Activated CD4-positive, alpha-beta T cell treated with anti-CD3 and anti-CD28 coated beads, Interleukin-2, amount 10 ng/mL, durations not matched to agents 24 days and 14 days (primary cell): ENCODE results near the gene HSD17B10. TPM values are rescaled to one million over a fixed set of nuclear protein-coding genes. Genes with fewer than 3 reads are reported as not detected.
A peak's percentile ranks its signal among the peaks of the same experiment; 100 is the strongest.

Source experiments
- DNase-seq: peaks from one replicate; pipeline ENCODE4 v3.0.0; 2022
- H3K27ac Mint-ChIP-seq: one replicate; pipeline ENCODE4 v1.8.0; 2022; ENCODE audit warnings: mild to moderate bottlenecking, mixed read lengths
- H3K27me3 Mint-ChIP-seq: one replicate; pipeline ENCODE4 v1.8.0; 2022; ENCODE audit warnings: mixed read lengths
- H3K36me3 Mint-ChIP-seq: one replicate; pipeline ENCODE4 v1.8.0; 2022; ENCODE audit warnings: low read depth, mild to moderate bottlenecking, mixed read lengths
- H3K4me1 Mint-ChIP-seq: one replicate; pipeline ENCODE4 v1.8.0; 2021; ENCODE audit warnings: mixed read lengths
- H3K4me3 Mint-ChIP-seq: one replicate; pipeline ENCODE4 v1.8.0; 2022; ENCODE audit warnings: mild to moderate bottlenecking, moderate library complexity, mixed read lengths
- H3K9me3 Mint-ChIP-seq: one replicate; pipeline ENCODE4 v1.8.0; 2021; ENCODE audit warnings: mixed read lengths
- intact Hi-C: fragments of 100-400 bp; cut with micrococcal nuclease; formaldehyde crosslinking; loops from one replicate; pipeline ENCODE4 v1.15.1; 2023
- total RNA-seq: library from RNA; stranded (reverse); gene quantifications from 2 replicates; pipeline ENCODE4 v1.2.3, GENCODE V29; 2022

The HSD17B10 gene
- total RNA-seq, 1 donor from 2014 or later = 148 TPM

DNA sequence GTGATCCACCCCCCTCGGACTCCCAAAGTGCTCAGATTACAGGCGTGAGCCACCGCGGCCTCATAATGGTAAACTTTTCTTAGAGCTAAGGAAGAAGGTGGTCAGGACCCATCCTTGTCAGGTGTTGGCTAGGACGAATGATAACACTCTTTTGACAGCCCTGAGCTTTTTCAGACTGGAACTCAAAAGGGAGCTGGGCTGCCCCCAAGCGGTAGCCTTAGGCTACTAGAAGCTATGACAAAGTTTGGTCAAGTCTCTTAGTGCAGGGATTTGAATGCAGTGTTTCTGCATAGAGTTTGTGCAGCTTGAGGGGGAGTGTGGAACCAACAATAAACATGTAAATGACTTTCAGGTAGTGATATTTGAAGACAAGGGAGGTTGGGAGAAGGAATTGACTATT lies 11.8 kb upstream of the HSD17B10 start:
- Mint-ChIP-seq H3K4me1 (peaks cover 8% of the 10 kb centered on the region), H3K27me3 (no peaks in the 10 kb centered on the region), H3K27ac (no peak overlapping the region), H3K36me3 (no peaks in the 10 kb centered on the region), H3K4me3 (no peak overlapping the region), H3K9me3 (no peaks in the 10 kb centered on the region)
- intact Hi-C loops = no loop called here
- DNase-seq = peak; percentile 83

GRCh38 chrX:53442322-53442631 lies 8.1 kb upstream of the HSD17B10 start:
- Mint-ChIP-seq H3K27ac (no peak overlapping the region), H3K4me1 (peaks cover 26% of the 10 kb centered on the region)

DNA sequence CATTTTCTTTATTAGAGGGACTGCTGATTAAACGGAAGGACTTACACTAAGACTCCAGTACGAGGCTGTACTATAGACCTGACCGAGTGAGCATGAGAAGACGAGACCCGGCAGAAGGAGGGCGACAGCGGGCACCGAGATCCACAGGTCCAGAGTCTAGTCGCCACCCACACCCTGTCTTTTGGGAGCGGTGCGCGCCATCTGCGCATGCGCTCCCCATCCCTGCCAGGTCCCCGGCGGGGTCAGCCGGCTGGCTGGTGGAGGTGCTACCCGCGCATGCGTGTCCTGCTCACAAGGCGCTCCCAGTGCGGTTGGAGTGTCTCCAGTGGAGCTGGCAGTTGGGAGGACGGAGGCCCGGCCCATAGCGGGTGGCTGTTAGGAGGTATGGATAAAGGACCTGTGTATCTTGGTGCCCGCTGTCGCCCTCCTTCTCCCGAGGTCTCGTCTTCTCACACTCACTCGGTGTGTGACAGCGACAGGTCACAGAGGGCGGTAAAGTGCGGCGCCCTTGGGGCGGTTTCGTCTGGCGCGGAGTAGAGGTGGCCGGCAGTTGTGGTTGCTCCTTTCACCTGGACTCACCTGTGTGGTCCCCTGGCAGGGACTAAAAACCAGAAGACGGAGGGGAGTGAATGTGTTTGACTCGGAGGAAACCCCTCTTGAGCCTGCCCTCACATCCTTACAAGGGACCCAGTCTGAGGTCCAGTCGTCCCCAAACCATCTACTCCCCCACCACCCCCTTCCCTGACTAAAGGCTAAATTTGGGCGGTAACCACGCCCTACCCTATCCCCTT lies 7.6 kb upstream of the HSD17B10 start:
- DNase-seq = peak; percentile 93
- no peaks in the 10 kb centered on the region for H3K36me3 Mint-ChIP-seq
- intact Hi-C loops = no loop called here
- H3K27me3 Mint-ChIP-seq = no peaks in the 10 kb centered on the region
- peak overlapping the region; percentile 85 for H3K4me3 Mint-ChIP-seq
- H3K4me1 Mint-ChIP-seq = peaks cover 26% of the 10 kb centered on the region
- peak overlapping the region; percentile 82 for H3K27ac Mint-ChIP-seq
- H3K9me3 Mint-ChIP-seq = no peaks in the 10 kb centered on the region

More at GRCh38 chrX:53442322-53442631, 8.1 kb upstream of the HSD17B10 start:
- H3K4me3 Mint-ChIP-seq = peak overlapping the region; percentile 85
- DNase-seq = no peak
- H3K36me3 Mint-ChIP-seq = no peaks in the 10 kb centered on the region
- no peaks in the 10 kb centered on the region for H3K27me3 Mint-ChIP-seq
- intact Hi-C loops = no loop called here
- H3K9me3 Mint-ChIP-seq = no peaks in the 10 kb centered on the region

DNA sequence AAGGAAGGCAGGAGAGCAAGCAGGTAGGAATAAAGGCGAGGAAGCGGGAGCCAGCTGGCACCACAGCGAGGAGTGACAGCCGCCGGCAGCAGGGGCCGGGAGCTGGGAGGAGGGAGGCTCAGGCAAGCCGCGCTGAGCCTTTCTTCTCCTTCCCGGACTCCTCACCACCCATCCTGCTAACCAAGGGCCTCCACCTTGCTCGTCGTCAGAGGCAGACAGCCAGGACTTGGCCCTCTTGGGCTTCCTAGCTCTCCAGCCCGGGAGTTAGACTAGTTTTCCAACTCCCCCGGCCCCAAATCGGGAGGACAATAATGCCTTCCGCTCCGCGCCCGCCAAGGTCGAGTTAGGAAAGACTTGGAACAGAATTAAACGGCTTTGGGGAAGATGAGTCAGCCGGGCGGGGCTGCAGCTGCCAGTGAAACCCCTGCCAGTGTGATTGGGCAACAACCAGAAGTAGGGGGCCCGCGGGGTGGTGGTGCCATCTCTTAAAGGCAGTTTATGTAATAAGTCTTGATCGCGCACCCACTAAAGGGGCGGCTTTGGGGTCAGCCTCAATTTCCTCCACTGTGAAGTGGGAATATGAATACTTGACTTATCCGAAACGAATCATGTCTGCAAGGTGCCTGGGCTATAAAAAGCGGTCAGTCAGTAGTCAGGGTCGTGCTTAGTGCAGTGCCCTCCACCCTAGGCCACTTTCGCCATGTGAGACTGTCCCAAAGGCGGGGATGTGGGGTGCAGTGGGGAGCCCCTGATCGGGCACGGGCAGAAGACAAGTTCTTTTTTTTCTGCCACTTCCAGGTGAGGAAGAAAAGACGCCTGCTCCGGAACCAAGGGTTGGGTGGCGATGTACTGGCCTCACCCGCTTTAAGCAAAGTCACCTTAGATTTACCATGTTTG lies 6.7 kb upstream of the HSD17B10 start:
- intact Hi-C loops = no loop called here
- H3K4me1 Mint-ChIP-seq = peaks cover 30% of the 10 kb centered on the region
- no peaks in the 10 kb centered on the region for H3K36me3 Mint-ChIP-seq
- no peaks in the 10 kb centered on the region for H3K9me3 Mint-ChIP-seq
- peak overlapping the region; percentile 85 for H3K4me3 Mint-ChIP-seq
- H3K27me3 Mint-ChIP-seq = no peaks in the 10 kb centered on the region
- H3K27ac Mint-ChIP-seq = peak overlapping the region; percentile 82
- peak; percentile 62 for DNase-seq

DNA sequence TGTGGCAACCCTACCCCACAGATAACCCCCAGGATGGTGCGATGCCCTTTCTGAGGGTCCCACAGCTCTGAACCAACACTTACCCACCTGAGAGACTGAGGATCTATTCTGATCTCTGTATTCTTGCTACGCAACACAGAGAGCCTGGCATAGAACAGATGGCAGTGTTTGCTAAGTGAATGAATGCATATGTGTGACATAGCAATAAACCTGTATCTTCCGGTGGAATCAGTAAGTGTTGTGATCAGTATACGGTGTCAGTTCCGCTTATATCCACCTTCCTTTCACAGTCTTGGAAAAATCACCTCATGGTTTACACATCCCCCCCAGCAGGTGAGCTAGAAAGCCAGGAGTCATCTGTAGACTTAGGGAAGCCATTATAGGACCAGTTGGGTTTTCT lies 5.9 kb upstream of the HSD17B10 start:
- peak overlapping the region; percentile 56 for H3K4me3 Mint-ChIP-seq
- H3K4me1 Mint-ChIP-seq = peaks cover 30% of the 10 kb centered on the region
- no peak for DNase-seq
- H3K36me3 Mint-ChIP-seq = no peaks in the 10 kb centered on the region
- no peaks in the 10 kb centered on the region for H3K27me3 Mint-ChIP-seq
- peak overlapping the region; percentile 39 for H3K27ac Mint-ChIP-seq
- no peaks in the 10 kb centered on the region for H3K9me3 Mint-ChIP-seq
- intact Hi-C loops = no loop called here

DNA sequence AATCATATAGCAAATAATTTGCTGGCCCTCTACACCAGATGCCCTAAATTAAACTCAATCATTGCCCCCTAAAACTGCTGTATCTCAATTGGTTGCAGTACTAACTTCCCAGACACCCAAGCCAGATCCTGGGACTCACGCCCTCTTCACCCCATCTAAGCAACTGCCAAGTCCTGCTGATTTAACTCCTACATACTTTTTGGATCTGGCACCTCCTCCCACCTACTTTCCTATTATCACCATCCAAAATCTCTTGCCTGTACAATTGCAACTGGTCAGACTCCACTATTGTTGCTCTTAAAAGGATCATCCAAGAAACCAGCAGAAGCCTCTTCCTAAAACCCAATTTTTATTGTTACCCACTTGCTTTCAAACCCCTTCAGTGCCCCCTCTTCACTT lies 4.7 kb upstream of the HSD17B10 start:
- Mint-ChIP-seq H3K27me3 (no peaks in the 10 kb centered on the region), H3K4me1 (peaks cover 37% of the 10 kb centered on the region), H3K36me3 (peaks cover 2% of the 10 kb centered on the region), H3K4me3 (peak overlapping the region; percentile 14), H3K9me3 (no peaks in the 10 kb centered on the region), H3K27ac (peak overlapping the region; percentile 0)
- intact Hi-C loops = loop anchor here (10.0 kb wide), 1 partner anchor 344 kb away; the partner anchor contains the start of gene KANTR
- no peak for DNase-seq

DNA sequence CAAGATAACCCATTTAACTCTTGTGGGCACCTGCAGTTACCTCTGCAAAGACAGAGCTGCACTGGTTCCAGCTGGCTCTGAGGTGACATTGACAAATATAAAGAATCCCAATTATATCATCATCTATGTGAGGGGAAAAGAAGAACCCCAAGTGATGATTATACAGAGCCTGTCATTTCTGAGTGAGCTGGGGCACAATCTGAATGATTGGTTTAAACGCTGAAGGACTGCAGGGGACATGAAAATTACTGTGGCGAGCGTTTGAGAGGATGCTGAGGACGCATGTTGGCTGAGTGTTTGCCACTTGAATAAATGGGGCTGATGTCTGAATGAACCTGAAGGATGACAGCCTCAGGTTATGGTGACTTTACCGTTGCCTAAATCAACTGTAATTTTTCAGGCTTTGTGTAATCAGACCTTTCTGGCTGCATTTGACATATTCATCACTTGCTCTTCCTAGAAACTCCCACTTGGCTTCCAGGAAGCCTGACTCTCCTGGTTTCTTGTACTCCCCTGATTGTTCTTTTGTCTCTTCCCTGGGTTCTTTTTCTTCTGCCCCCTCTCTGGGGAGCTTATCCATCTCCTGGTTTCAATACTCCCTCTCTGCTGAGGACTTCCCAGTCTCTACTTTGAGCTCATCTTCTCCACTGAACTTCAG lies 4.1 kb upstream of the HSD17B10 start:
- no peaks in the 10 kb centered on the region for H3K27me3 Mint-ChIP-seq
- H3K27ac Mint-ChIP-seq = peak overlapping the region; percentile 0
- intact Hi-C loops = loop anchor here (10.0 kb wide), 1 partner anchor 344 kb away; the partner anchor contains the start of gene KANTR
- DNase-seq = no peak
- peak overlapping the region; percentile 14 for H3K4me3 Mint-ChIP-seq
- H3K36me3 Mint-ChIP-seq = peaks cover 2% of the 10 kb centered on the region
- peaks cover 38% of the 10 kb centered on the region for H3K4me1 Mint-ChIP-seq
- H3K9me3 Mint-ChIP-seq = no peaks in the 10 kb centered on the region

DNA sequence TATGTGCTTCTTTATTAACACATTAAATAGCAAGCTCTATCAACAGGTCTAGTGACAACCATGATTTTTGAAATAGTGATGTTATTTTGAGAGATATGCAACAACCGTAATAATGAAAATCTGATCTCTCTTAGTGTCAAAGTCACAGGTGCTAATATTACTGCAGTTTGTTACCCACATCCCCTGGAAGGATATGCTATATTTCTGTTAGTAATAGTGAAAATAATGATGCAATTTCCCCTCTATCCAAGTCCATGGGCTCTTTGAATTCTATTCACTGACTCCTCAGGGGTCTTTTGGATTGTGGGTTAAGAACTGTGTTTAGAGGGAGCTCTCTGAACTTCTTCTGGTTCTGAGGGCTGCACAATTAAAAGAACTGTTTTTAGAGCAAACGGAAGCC lies 3.0 kb upstream of the HSD17B10 start:
- intact Hi-C loops = loop anchor here (10.0 kb wide), 1 partner anchor 342 kb away; the partner anchor contains the start of gene KANTR
- Mint-ChIP-seq H3K27ac (no peak overlapping the region), H3K36me3 (peaks cover 6% of the 10 kb centered on the region), H3K27me3 (no peaks in the 10 kb centered on the region), H3K9me3 (no peaks in the 10 kb centered on the region), H3K4me3 (no peak overlapping the region), H3K4me1 (peaks cover 38% of the 10 kb centered on the region)
- DNase-seq = no peak

DNA sequence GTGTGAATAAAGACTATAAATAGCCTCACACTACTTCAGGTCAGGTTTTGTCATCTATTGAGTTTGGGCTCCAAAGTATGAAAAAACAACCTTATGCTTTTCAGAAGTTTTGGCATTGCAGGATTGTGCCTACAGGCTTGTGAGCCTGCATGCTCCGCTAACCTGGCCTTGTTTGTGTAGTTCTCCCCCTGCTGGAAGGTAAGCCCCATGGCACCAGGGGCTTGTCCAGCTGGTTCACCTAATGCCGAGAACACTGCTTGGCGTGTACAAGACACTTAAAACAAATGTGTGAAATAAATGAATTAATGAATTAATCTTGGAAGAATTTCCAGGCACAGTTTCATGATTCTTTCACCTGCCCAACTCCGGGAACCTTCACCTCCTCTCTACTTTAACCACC lies 1.8 kb upstream of the HSD17B10 start:
- Mint-ChIP-seq H3K27ac (no peak overlapping the region), H3K9me3 (no peaks in the 10 kb centered on the region), H3K27me3 (no peaks in the 10 kb centered on the region), H3K36me3 (peaks cover 15% of the 10 kb centered on the region), H3K4me3 (no peak overlapping the region), H3K4me1 (peaks cover 30% of the 10 kb centered on the region)
- peak; percentile 88 for DNase-seq
- intact Hi-C loops = loop anchor here (2.0 to 10.0 kb wide), 2 partner anchors 123 to 341 kb away; partner anchors contain the start of gene KANTR

DNA sequence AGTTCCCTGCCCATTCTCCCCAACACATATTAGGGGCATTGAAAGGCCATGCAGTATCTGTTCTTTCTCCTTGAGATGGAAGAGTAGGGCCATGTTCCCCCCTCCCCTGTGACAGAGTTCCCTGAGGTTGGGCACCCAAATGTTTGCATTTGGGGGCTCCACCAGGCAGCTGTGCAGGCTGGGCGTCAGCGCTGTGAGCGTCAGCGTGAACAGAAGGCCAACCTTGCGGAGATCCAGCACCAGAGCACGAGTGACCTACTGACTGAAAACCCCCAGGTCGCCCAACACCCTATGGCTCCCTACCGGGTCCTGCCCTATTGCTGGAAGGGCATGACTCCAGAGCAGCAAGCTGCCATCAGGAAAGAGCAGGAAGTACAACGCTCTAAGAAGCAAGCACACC lies 3.9 kb downstream of the HSD17B10 start:
- Mint-ChIP-seq H3K4me1 (peaks cover 8% of the 10 kb centered on the region), H3K27ac (no peak overlapping the region), H3K27me3 (no peaks in the 10 kb centered on the region), H3K9me3 (no peaks in the 10 kb centered on the region), H3K4me3 (no peak overlapping the region), H3K36me3 (peaks cover 29% of the 10 kb centered on the region)
- intact Hi-C loops = loop anchor here (10.0 kb wide), 1 partner anchor 335 kb away; the partner anchor contains the start of gene KANTR
- no peak for DNase-seq

- Mint-ChIP-seq H3K4me3 (no peak overlapping the region), H3K27me3 (no peaks in the 10 kb centered on the region), H3K27ac (no peak overlapping the region), H3K9me3 (no peaks in the 10 kb centered on the region), H3K4me1 (peaks cover 5% of the 10 kb centered on the region), H3K36me3 (peaks cover 29% of the 10 kb centered on the region)
- no peak for DNase-seq
- intact Hi-C loops = loop anchor here (10.0 kb wide), 1 partner anchor 335 kb away; the partner anchor contains the start of gene KANTR
Measured at GRCh38 chrX:53429755-53430154, 4.4 kb downstream of the HSD17B10 start.

DNA sequence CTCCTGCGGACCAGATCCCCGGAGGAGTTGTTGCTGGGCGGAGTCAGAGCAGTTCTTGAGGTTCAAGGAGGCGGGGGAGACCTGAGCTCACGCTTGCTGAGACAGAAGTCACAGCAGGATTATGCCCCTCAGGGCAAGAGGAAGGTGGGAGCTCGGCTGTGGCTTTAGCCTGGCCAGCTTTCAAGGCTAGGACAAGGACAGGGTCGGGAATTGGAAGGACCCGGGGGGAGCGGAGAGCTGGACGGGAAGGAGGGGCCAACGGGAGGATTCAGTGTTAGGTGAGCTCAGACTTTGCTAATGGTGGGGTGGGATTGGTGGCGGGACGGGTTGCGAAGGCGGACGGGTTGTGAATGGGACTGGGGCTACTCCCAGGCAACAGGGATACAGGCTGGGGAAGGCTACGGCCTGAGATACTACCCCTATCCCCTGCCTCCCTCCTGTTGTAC lies 11.3 kb downstream of the HSD17B10 start, which contains the start of gene RIBC1:
Gene RIBC1, plus strand, starts transcription at position 13 of the 446 bp plus-strand sequence. CDS start 3,404 bp downstream, outside the sequence.
- intact Hi-C loops = loop anchor here (1.0 to 5.0 kb wide), 4 partner anchors 11 to 619 kb away; partner anchors contain the start of genes HSD17B10, KDM5C and PHF8
- H3K27ac Mint-ChIP-seq = peak within 1 kb of the TSS; percentile 98
- peaks cover 20% of the 10 kb centered on the region for H3K4me1 Mint-ChIP-seq
- H3K9me3 Mint-ChIP-seq = no peaks in the 10 kb centered on the region
- DNase-seq = no peak
- no peaks in the 10 kb centered on the region for H3K27me3 Mint-ChIP-seq
- peaks cover 13% of the 10 kb centered on the region for H3K36me3 Mint-ChIP-seq
- H3K4me3 Mint-ChIP-seq = peak within 1 kb of the TSS; percentile 98
